DOHH2 (cell line): ENCODE results near the gene CACNA1D.

Experiments used
- H3F3A ChIP-seq: fragments of 200-600 bp; sonication (generic), shearing (Covaris generic); 2 replicates; pipeline ENCODE4 v1.6.0; 2016; ENCODE audit warnings: antibody characterized with exemption, mild to moderate bottlenecking; ENCODE audit not compliant: control insufficient read depth, insufficient read depth
- H3K27ac ChIP-seq: fragments of 200-600 bp; sonication (generic); 2 replicates; pipeline ENCODE4 v1.5.1; 2014; ENCODE audit warnings: low read depth, mild to moderate bottlenecking, low read length, moderate library complexity
- H3K27me3 ChIP-seq: fragments of 200-600 bp; sonication (generic); 2 replicates; pipeline ENCODE4 v1.6.1; 2014; ENCODE audit warnings: mild to moderate bottlenecking, low read length, mixed read lengths; ENCODE audit not compliant: control insufficient read depth
- H3K36me3 ChIP-seq: fragments of 200-600 bp; sonication (generic); 2 replicates; pipeline ENCODE4 v1.6.1; 2014; ENCODE audit warnings: mild to moderate bottlenecking, low read length, moderate library complexity, mixed read lengths; ENCODE audit not compliant: control insufficient read depth
- H3K4me1 ChIP-seq: fragments of 200-600 bp; sonication (generic); 2 replicates; pipeline ENCODE4 v1.6.1; 2014; ENCODE audit warnings: mild to moderate bottlenecking, low read length, mixed read lengths; ENCODE audit not compliant: control insufficient read depth
- H3K4me2 ChIP-seq: fragments of 200-600 bp; sonication (generic); 2 replicates; pipeline ENCODE4 v1.6.0; 2014; ENCODE audit warnings: mild to moderate bottlenecking, low read length, moderate library complexity
- H3K4me3 ChIP-seq: fragments of 200-600 bp; sonication (generic); 2 replicates; pipeline ENCODE4 v1.5.1; 2014; ENCODE audit warnings: mild to moderate bottlenecking, low read length, mixed read lengths
- H3K79me2 ChIP-seq: fragments of 200-600 bp; sonication (generic); 2 replicates; pipeline ENCODE4 v1.6.1; 2014; ENCODE audit warnings: mild to moderate bottlenecking, low read length, mixed read lengths; ENCODE audit not compliant: control insufficient read depth
- H3K9me2 ChIP-seq: fragments of 200-600 bp; sonication (generic); replicated peaks from 2 replicates; pipeline ENCODE4 v1.6.1; 2014; ENCODE audit warnings: mild to moderate bottlenecking, low read length, mixed read lengths; ENCODE audit not compliant: control insufficient read depth
- H3K9me3 ChIP-seq: fragments of 200-600 bp; sonication (generic); 2 replicates; pipeline ENCODE4 v1.6.1; 2014; ENCODE audit warnings: antibody characterized with exemption, low read length, mixed read lengths; ENCODE audit not compliant: control insufficient read depth, insufficient read depth
- H4K20me1 ChIP-seq: fragments of 200-600 bp; sonication (generic); 2 replicates; pipeline ENCODE4 v1.6.0; 2014; ENCODE audit warnings: low read depth, mild to moderate bottlenecking, antibody characterized with exemption, low read length, moderate library complexity; ENCODE audit not compliant: control insufficient read depth, insufficient read depth
- CTCF ChIP-seq: fragments of 200-600 bp; sonication (generic); IDR thresholded peaks from one replicate; pipeline ENCODE4 v1.5.1; 2014; ENCODE audit warnings: antibody characterized with exemption, mild to moderate bottlenecking, low read depth, low read length; ENCODE audit not compliant: poor library complexity, severe bottlenecking
- EZH2phosphoT487 ChIP-seq: fragments of 200-600 bp; sonication (generic); IDR thresholded peaks from 2 replicates; pipeline ENCODE4 v1.6.1; 2017; ENCODE audit warnings: borderline replicate concordance, mild to moderate bottlenecking, antibody characterized with exemption, low read length, moderate library complexity, mixed read lengths

CACNA1D gene

GRCh38 chr3:53588122-53588521 lies 93.7 kb downstream of the CACNA1D start:
- no peak for TF ChIP-seq CTCF

GRCh38 chr3:53589201-53589600 lies 94.8 kb downstream of the CACNA1D start:
- TF ChIP-seq CTCF (no peak), EZH2phosphoT487 (no peak)
- Histone ChIP-seq H3K4me3 (no peak overlapping the region), H3K9me2 (no peaks in the 10 kb centered on the region), H3K9me3 (no peaks in the 10 kb centered on the region), H3K36me3 (no peaks in the 10 kb centered on the region), H3K27me3 (peaks cover 9% of the 10 kb centered on the region), H3K4me1 (peaks cover 7% of the 10 kb centered on the region), H3F3A (no peaks in the 10 kb centered on the region), H3K27ac (no peak overlapping the region), H4K20me1 (no peaks in the 10 kb centered on the region), H3K79me2 (no peaks in the 10 kb centered on the region), H3K4me2 (no peak overlapping the region)

More at GRCh38 chr3:53588122-53588521, 93.7 kb downstream of the CACNA1D start:
- H4K20me1 ChIP-seq = no peaks in the 10 kb centered on the region
- no peaks in the 10 kb centered on the region for H3K9me2 ChIP-seq
- H3K9me3 ChIP-seq = no peaks in the 10 kb centered on the region
- H3K4me2 ChIP-seq = no peak overlapping the region
- no peaks in the 10 kb centered on the region for H3F3A ChIP-seq
- no peak overlapping the region for H3K27ac ChIP-seq
- H3K27me3 ChIP-seq = peaks cover 19% of the 10 kb centered on the region
- H3K4me1 ChIP-seq = peaks cover 5% of the 10 kb centered on the region
- H3K36me3 ChIP-seq = no peaks in the 10 kb centered on the region
- H3K79me2 ChIP-seq = no peaks in the 10 kb centered on the region
- no peak overlapping the region for H3K4me3 ChIP-seq

- Histone ChIP-seq H3K36me3 (no peaks in the 10 kb centered on the region), H3K4me3 (no peak overlapping the region), H3K4me2 (no peak overlapping the region), H3K79me2 (no peaks in the 10 kb centered on the region), H3K9me2 (no peaks in the 10 kb centered on the region), H3K4me1 (peaks cover 7% of the 10 kb centered on the region), H3K27me3 (peaks cover 7% of the 10 kb centered on the region), H3F3A (no peaks in the 10 kb centered on the region), H4K20me1 (no peaks in the 10 kb centered on the region), H3K27ac (no peak overlapping the region), H3K9me3 (no peaks in the 10 kb centered on the region)
- TF ChIP-seq EZH2phosphoT487 (no peak), CTCF (no peak)
These were observed 95.4 kb downstream of the CACNA1D start for GRCh38 chr3:53589806-53590205.

GRCh38 chr3:53590606-53591005 lies 96.2 kb downstream of the CACNA1D start:
- H3K4me3 ChIP-seq = no peak overlapping the region
- H3K79me2 ChIP-seq = no peaks in the 10 kb centered on the region
- H4K20me1 ChIP-seq = no peaks in the 10 kb centered on the region
- H3K4me2 ChIP-seq = no peak overlapping the region
- no peaks in the 10 kb centered on the region for H3F3A ChIP-seq
- H3K9me3 ChIP-seq = no peaks in the 10 kb centered on the region
- H3K9me2 ChIP-seq = no peaks in the 10 kb centered on the region
- TF ChIP-seq EZH2phosphoT487 (no peak), CTCF (no peak)
- peaks cover 7% of the 10 kb centered on the region for H3K4me1 ChIP-seq
- H3K36me3 ChIP-seq = no peaks in the 10 kb centered on the region
- peaks cover 7% of the 10 kb centered on the region for H3K27me3 ChIP-seq
- no peak overlapping the region for H3K27ac ChIP-seq
